Tibial nerve (tissue), 4 donors: Measurements from ENCODE around the gene VPS41. TPM values are rescaled to one million over a fixed set of nuclear protein-coding genes. Genes with fewer than 3 reads are reported as not detected.

Source experiments
- DNase-seq, 2 donors: peaks; one replicate each; pipeline ENCODE4 v3.0.0-alpha.2; 2019; ENCODE audit warnings: low spot score in 2 of 2
- H3K27ac ChIP-seq, 4 donors: fragments of 200-600 bp; sonication (generic) in 3 of 4; one replicate each; pipeline ENCODE4 v1.5.1; 2017 to 2019; ENCODE audit warnings: mild to moderate bottlenecking in 1 of 4
- H3K27me3 ChIP-seq, 2 donors: fragments of 200-600 bp; sonication (generic) in 1 of 2; one replicate each; pipeline versions ENCODE4 v1.5.1 to v1.6.0; 2017 to 2019
- H3K36me3 ChIP-seq, 3 donors: fragments of 200-600 bp; sonication (generic); one replicate each; pipeline ENCODE4 v1.5.1; 2018 to 2019
- H3K4me1 ChIP-seq, 4 donors: fragments of 200-600 bp; sonication (generic) in 3 of 4; one replicate each; pipeline ENCODE4 v1.5.1; 2017 to 2019
- H3K4me3 ChIP-seq, 4 donors: fragments of 200-600 bp; sonication (generic) in 3 of 4; one replicate each; pipeline ENCODE4 v1.5.1; 2017 to 2019; ENCODE audit warnings: mild to moderate bottlenecking in 1 of 4, moderate library complexity in 1 of 4
- H3K9me3 ChIP-seq, 4 donors: fragments of 200-600 bp; sonication (generic) in 3 of 4; one replicate each; pipeline ENCODE4 v1.5.1; 2017 to 2019
- CTCF ChIP-seq, 5 experiments: fragments of 200-600 bp in 3 of 5; fragments of 450-650 bp in 2 of 5; sonication (generic) in 3 of 5; IDR thresholded peaks; one replicate each; pipeline ENCODE4 v1.5.1; 2016 to 2019; ENCODE audit warnings: antibody characterized with exemption in 5 of 5, mild to moderate bottlenecking in 3 of 5, moderate library complexity in 2 of 5
- EP300 ChIP-seq, 2 donors: sonication (generic); formaldehyde crosslinking; IDR thresholded peaks; one replicate each; pipeline ENCODE4 v1.6.1; 2017; ENCODE audit warnings: antibody characterized with exemption in 2 of 2, mild to moderate bottlenecking in 1 of 2
- POLR2A ChIP-seq, 2 donors: fragments of 450-650 bp; IDR thresholded peaks; one replicate each; pipeline ENCODE4 v1.6.1; 2017; ENCODE audit warnings: antibody characterized with exemption in 2 of 2, mild to moderate bottlenecking in 2 of 2, moderate library complexity in 2 of 2
- WGBS, 2 donors: methylation state at CpG; one replicate each; pipeline ENCODE4 v1.1.5; 2018; 5-methylcytosine and 5-hydroxymethylcytosine counted together
- total RNA-seq, 4 donors: library from RNA; depleted of rRNA; stranded (reverse); fragments of >200 nt; gene quantifications; one replicate each; pipeline ENCODE4 v1.1.0, GENCODE V29; 2016

VPS41 gene
- total RNA-seq, 4 donors from 2014 or later: 31.2 to 47.5 (median 47.2) TPM

- 82 to 83% methylated on average over 6 of the region's 6 CpGs for WGBS, 2 donors
- no peaks in the 10 kb centered on the region for H3K4me1 ChIP-seq
- no peak overlapping the region for H3K27ac ChIP-seq
- no peak for DNase-seq
- TF ChIP-seq CTCF (IDR thresholded peaks at IDR 0.05) (no peak), EP300 (IDR thresholded peaks at IDR 0.05) (no peak), POLR2A (IDR thresholded peaks at IDR 0.05) (no peak)
- no peaks in the 10 kb centered on the region for H3K27me3 ChIP-seq
- H3K36me3 ChIP-seq: peaks cover 0 to 37% (median 0%) of the 10 kb centered on the region in 3 donors
- no peak overlapping the region for H3K4me3 ChIP-seq
- peaks cover 0 to 23% (median 2%) of the 10 kb centered on the region in 4 donors for H3K9me3 ChIP-seq
Measured at GRCh38 chr7:38890597-38890996, 18.4 kb downstream of the VPS41 start.

DNA sequence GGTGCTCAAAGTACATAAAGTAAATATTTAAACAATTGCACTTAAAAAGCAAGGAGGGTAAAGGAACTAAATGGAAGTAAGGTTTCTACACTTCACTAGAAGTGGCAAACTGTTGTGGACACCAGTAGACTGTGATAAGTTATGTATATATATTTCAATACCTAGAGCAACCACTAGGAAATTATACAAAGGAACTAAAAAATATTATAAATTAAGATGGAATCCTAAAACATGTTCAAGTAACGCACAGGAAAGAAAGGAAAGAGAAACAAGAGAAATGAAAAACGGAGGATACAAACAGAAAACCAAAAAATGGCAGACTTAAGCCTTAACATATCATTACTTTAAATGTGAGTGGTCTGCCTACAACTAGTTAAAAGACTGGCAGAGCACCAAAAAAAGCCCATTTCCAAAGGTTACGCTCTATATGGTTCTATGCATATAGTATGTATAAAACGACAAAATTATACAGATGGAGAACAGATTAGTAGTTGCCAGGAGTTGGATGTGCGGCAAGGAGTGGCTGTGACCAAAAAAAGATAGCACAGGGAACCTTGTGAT lies 19.0 kb downstream of the VPS41 start:
- H3K9me3 ChIP-seq: peaks cover 0 to 23% (median 2%) of the 10 kb centered on the region in 4 donors
- H3K27ac ChIP-seq: no peak overlapping the region
- WGBS, 2 donors: 91% methylated on average over 5 of the region's 5 CpGs
- no peak for DNase-seq
- TF ChIP-seq CTCF (IDR thresholded peaks at IDR 0.05) (no peak), EP300 (IDR thresholded peaks at IDR 0.05) (no peak), POLR2A (IDR thresholded peaks at IDR 0.05) (no peak)
- no peaks in the 10 kb centered on the region for H3K27me3 ChIP-seq
- peaks cover 0 to 33% (median 0%) of the 10 kb centered on the region in 3 donors for H3K36me3 ChIP-seq
- H3K4me3 ChIP-seq: no peak overlapping the region
- no peaks in the 10 kb centered on the region for H3K4me1 ChIP-seq

DNA sequence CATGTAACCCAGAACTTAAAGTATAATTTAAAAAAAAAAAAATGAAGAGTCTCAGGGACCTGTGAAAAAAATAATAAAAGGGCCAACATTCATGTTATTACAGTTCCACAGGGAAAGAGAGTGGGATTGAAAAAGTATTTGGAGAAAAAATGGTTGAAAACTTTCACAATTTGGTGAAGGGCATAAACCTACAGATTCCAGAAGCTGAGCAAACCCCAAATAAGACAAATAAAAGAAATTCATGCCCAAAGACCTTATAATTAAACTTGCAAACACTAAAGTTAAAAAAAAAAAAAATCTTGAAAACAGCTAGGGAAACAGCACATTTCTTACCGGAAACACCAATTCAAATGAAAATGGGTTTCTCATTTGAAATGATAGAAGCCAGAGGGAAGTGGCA lies 19.9 kb downstream of the VPS41 start:
- WGBS, 2 donors: 98 to 100% methylated on average over 1 of the region's 1 CpG
- Histone ChIP-seq H3K9me3 (peaks cover 0 to 23% (median 2%) of the 10 kb centered on the region in 4 donors), H3K36me3 (peaks cover 0 to 24% (median 0%) of the 10 kb centered on the region in 3 donors), H3K27ac (no peak overlapping the region), H3K4me3 (no peak overlapping the region), H3K4me1 (no peaks in the 10 kb centered on the region), H3K27me3 (no peaks in the 10 kb centered on the region)
- TF ChIP-seq POLR2A (IDR thresholded peaks at IDR 0.05): no peak
- TF ChIP-seq EP300 (IDR thresholded peaks at IDR 0.05): no peak
- TF ChIP-seq CTCF (IDR thresholded peaks at IDR 0.05): no peak
- no peak for DNase-seq

GRCh38 chr7:38886265-38886664 lies 22.7 kb downstream of the VPS41 start:
- Histone ChIP-seq H3K4me3 (no peak overlapping the region), H3K27me3 (no peaks in the 10 kb centered on the region), H3K36me3 (peaks cover 0 to 23% (median 0%) of the 10 kb centered on the region in 3 donors), H3K27ac (no peak overlapping the region), H3K4me1 (no peaks in the 10 kb centered on the region), H3K9me3 (peaks cover 0 to 23% (median 2%) of the 10 kb centered on the region in 4 donors)
- WGBS, 2 donors: 92 to 96% methylated on average over 10 of the region's 10 CpGs
- TF ChIP-seq POLR2A (IDR thresholded peaks at IDR 0.05): no peak
- TF ChIP-seq CTCF (IDR thresholded peaks at IDR 0.05): no peak
- TF ChIP-seq EP300 (IDR thresholded peaks at IDR 0.05): no peak
- DNase-seq: no peak

GRCh38 chr7:38883706-38884105 lies 25.3 kb downstream of the VPS41 start:
- DNase-seq: no peak
- H3K4me1 ChIP-seq: peaks cover 0 to 5% (median 0%) of the 10 kb centered on the region in 4 donors
- H3K9me3 ChIP-seq: peaks cover 0 to 4% (median 0%) of the 10 kb centered on the region in 4 donors
- 95 to 98% methylated on average over 1 of the region's 1 CpG for WGBS, 2 donors
- no peak overlapping the region for H3K27ac ChIP-seq
- TF ChIP-seq POLR2A (IDR thresholded peaks at IDR 0.05): no peak
- TF ChIP-seq EP300 (IDR thresholded peaks at IDR 0.05): no peak
- TF ChIP-seq CTCF (IDR thresholded peaks at IDR 0.05): no peak
- H3K36me3 ChIP-seq: peaks cover 0 to 13% (median 0%) of the 10 kb centered on the region in 3 donors
- no peaks in the 10 kb centered on the region for H3K27me3 ChIP-seq
- H3K4me3 ChIP-seq: no peak overlapping the region
